ENCODE measurements around the gene MEX3D.

The MEX3D gene

GRCh38 chr19:1571358-1571757 lies 3.2 kb upstream of the MEX3D start:
- DNase-seq (ENCODE audit: insufficient read length, low spot score), result no peak
- FAIRE-seq, result no peak
- no peak for TF ChIP-seq POLR2A (IDR thresholded peaks at IDR 0.05; ENCODE audit: low read depth, low read length)

GRCh38 chr19:1570836-1571235 lies 2.7 kb upstream of the MEX3D start:
- no peak for TF ChIP-seq POLR2A (IDR thresholded peaks at IDR 0.05; ENCODE audit: low read depth, low read length)
- FAIRE-seq (no peak), DNase-seq (ENCODE audit: insufficient read length, low spot score) (no peak)

- no peak for DNase-seq (ENCODE audit: insufficient read length, low spot score)
- no peak for FAIRE-seq
- TF ChIP-seq POLR2A (IDR thresholded peaks at IDR 0.05; ENCODE audit: low read depth, low read length), result no peak
These were observed 1.9 kb upstream of the MEX3D start for GRCh38 chr19:1569997-1570396.

GRCh38 chr19:1567848-1568227 lies 287 bp downstream of the MEX3D start:
- no peak for FAIRE-seq
- TF ChIP-seq POLR2A (IDR thresholded peaks at IDR 0.05; ENCODE audit: low read depth, low read length), result no peak
- DNase-seq (ENCODE audit: insufficient read length, low spot score), result no peak

DNA sequence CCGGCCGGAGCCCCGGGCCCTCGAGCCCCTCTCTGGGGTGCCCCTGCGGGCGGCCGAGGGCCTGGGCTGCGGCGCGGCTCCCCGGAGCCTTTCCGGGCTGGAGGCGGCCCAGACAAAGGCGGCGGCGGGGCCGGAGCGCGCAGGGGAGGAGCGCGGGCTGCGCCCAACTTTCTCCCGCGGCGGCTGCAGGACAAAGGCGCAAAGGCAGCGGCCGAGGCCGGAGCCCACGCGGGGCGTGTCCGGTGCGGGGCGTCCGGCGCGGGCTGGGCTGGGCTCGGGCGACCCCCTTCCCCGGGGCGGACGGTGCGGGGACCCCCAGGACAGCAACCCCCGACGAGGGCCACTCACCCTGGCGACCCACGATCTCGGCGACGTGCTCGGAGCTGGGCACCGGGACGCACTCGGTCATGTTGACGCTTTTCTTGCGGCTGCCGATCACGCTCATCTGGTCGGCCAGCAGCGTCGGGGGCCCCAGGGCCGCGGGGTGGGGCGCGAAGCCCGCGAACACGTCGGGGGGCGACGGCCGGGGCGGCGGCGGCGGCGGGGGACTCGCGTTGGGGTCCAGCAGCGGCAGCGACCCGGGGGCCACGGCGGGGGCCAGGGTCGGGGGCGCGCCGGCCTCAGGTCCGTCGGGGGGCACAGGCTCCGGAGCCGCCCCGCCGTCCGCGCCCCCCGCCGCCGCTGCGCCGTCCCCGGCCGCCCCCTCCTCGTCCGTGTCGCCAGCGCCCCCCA lies 843 bp downstream of the MEX3D start:
- TF ChIP-seq POLR2A (IDR thresholded peaks at IDR 0.05; ENCODE audit: low read depth, low read length), result peak; percentile 24; the same call in 1 of the 2 replicates
- DNase-seq (ENCODE audit: insufficient read length, low spot score) (peak; percentile 49), FAIRE-seq (no peak)

- peak; percentile 58 for TF ChIP-seq POLR2A (IDR thresholded peaks at IDR 0.05; ENCODE audit: low read depth, low read length)
- no peak for FAIRE-seq
- peak; percentile 92 for DNase-seq (ENCODE audit: insufficient read length, low spot score)
These were observed 1.6 kb downstream of the MEX3D start for GRCh38 chr19:1566392-1567115.

DNA sequence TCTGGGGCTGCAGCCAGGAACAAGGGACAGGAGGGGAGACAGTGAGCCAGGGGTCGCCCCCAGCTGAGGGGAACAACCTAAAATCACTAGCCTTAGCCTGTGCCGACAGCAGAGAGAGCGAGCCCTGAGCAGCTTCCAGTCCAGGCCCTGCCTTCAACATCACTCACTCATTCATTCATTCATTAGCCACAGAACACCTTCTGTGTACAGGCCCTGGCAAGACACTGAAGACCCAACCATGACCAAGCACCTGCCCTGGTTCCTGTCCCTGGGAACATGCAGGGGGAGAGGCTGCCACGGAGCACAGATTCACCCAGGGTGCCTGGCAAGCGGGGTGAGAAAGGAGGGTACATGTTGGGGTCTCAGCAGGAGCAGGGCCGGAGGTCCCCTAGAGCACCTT lies 4.9 kb downstream of the MEX3D start:
- DNase-seq (ENCODE audit: insufficient read length, low spot score), result no peak
- TF ChIP-seq POLR2A (IDR thresholded peaks at IDR 0.05; ENCODE audit: low read depth, low read length), result no peak
- no peak for FAIRE-seq

DNA sequence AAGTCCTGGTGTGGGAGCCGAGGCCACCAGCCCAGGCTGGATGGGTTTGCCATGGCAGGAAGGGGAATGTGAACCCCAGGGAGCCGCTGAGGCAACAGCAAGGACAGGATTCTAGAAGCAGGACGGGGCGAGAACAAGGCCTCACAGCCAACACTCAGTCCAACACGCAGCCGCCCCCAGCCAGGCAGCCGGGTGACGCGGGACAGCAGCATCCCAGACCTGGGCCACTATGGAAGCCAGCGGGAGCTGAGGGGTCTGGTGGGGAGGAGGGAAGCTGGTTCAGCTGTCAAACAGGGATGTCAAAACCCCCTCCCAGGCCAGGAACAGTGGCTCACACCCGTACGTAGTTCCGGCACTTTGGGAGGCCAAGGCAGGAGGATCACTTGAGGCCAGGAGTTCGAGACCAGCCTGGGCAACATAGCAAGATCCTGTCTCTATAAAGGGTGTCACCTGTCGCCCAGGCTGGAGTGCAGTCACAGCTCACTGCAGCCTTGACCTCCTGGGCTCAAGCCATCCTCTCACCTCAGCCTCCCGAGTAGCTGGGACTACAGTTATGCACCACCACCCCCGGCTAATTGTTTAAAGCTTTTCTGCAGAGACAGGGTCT lies 6.8 kb downstream of the MEX3D start:
- TF ChIP-seq POLR2A (IDR thresholded peaks at IDR 0.05; ENCODE audit: low read depth, low read length), result no peak
- no peak for FAIRE-seq
- no peak for DNase-seq (ENCODE audit: insufficient read length, low spot score)

DNA sequence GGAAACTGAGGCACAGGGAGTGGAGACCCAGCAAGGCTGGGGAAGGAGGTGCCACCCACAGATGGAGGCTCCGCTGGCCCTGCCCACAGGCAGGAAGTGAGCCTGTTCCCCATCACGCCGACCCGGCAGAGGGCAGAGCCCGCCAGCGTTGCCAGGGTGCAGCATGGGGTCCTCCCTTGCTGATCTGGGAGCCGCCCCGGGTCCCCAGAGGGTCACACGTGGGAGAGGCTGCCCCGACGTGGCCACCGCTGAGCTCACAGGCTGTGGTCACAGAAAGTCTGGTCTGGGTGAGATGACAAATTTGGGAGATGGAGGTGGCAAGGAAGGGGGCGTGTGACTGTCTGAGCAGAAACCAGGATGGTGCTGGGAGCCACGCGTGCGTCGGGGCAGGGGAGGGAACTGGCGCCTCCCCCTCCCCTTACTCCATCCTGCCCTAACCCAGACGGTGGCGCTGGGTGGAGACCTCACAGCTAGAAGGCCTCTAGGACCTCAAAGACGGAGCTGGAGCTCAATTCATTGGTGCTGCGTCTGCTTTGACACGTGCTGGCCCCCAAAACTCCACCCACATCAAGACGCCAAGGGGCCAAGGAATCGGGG lies 7.7 kb downstream of the MEX3D start:
- DNase-seq (ENCODE audit: insufficient read length, low spot score), result no peak
- no peak for FAIRE-seq
- no peak for TF ChIP-seq POLR2A (IDR thresholded peaks at IDR 0.05; ENCODE audit: low read depth, low read length)

DNA sequence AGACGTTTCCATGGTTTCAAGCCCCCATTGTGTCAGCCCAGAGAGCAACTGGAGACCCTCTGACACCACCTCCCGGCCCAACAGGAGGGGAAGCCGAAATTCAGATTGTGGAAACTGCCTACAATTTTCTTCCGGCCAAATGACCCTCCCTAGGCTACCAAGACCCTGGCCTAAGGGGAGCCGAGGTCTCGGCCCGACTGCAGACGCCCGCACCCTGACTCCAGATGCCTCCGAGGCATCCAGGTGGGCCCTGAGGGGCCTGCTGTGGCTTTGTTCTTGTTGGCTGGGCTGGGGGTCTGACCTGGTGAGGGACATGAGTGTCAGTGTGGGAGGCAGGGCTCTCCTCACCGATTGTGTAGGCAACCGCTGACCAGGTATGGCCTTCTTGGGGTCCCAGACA lies 9.6 kb downstream of the MEX3D start:
- no peak for TF ChIP-seq POLR2A (IDR thresholded peaks at IDR 0.05; ENCODE audit: low read depth, low read length)
- FAIRE-seq (no peak), DNase-seq (ENCODE audit: insufficient read length, low spot score) (no peak)

- FAIRE-seq, result no peak
- no peak for TF ChIP-seq POLR2A (IDR thresholded peaks at IDR 0.05; ENCODE audit: low read depth, low read length)
- no peak for DNase-seq (ENCODE audit: insufficient read length, low spot score)
These were observed 11.6 kb downstream of the MEX3D start for GRCh38 chr19:1556390-1557070.

DNA sequence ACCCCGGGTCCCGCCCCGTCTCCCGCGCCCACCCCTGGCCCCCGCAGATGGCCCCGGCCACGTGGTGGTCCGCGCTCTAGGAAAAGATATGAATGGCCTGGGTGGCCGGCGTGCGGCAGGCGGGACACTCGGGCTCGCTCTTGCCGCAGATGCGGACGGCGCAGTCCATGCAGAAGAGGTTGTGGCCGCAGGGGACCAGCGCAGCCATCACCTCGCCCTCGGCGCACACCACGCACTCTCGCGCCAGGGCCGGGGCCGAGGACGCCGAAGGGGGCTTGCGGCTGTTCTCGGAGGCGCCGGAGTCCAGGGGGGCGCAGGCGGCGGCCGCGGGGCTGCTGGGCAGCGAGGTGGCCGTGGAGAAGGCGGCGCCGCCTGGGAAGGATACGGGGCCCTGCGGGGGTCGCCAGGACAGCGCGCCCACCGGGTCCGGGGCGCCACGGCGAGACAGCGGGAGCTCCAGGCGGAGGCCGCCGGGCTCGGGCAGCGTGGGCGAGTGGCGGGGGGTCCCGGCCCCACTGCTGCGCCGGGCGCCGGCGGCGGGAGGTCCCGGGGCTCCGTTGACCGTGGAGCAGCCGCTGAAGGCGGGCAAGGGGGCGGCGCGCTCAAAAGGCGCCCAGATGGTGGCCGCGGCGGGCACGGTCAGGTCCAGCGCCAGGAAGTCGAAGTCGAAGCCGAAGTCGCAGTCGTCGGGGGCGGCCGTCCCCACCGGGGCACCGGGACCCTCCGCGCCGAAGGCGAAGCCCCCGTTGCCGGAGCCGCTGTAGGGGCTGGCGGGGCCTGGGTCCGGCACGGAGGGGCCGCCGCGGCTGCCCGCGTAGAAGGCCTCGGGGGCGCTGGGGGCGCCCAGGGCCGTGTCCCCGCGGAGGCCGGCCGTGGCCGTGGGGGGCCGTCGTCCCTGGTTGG lies 12.4 kb downstream of the MEX3D start:
- no peak for TF ChIP-seq POLR2A (IDR thresholded peaks at IDR 0.05; ENCODE audit: low read depth, low read length)
- no peak for DNase-seq (ENCODE audit: insufficient read length, low spot score)
- FAIRE-seq, result no peak

DNA sequence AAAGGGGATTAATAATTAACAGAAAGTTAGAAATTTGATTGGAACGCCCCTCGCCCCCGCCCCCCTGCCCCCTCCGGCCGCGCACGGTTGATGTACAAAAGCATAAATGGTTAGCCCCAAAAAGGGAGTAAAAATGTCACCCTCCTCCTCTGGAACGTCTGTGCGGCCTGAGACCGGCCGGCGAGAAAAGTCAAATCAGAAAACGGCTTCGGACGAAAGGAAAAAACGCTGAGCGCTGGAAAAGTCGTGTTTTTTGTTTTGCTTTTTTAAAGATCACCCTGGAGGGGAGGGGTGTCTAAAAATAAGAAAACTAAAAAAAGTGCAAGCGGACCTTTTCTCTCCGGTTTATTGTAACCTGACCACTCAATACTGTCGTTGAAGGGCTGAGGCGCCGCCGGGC lies 13.2 kb downstream of the MEX3D start:
- no peak for DNase-seq (ENCODE audit: insufficient read length, low spot score)
- no peak for FAIRE-seq

More for the DNA sequence above, 13.2 kb downstream of the MEX3D start:
- TF ChIP-seq POLR2A (IDR thresholded peaks at IDR 0.05; ENCODE audit: low read depth, low read length), result no peak
